Kidney (tissue), 14 donors: ENCODE results near the gene CCDC71L. TPM values are rescaled to one million over a fixed set of nuclear protein-coding genes. Genes with fewer than 3 reads are reported as not detected.

Experiments
- DNase-seq, 5 donors: peaks; one replicate each; pipeline ENCODE4 v3.0.0-alpha.2; 2013 to 2020
- FAIRE-seq: peaks from 2 replicates; lab custom pipeline; 2012; peaks lifted over from hg19 to GRCh38; lab: Jason Lieb, UNC
- H3K27ac ChIP-seq, 2 donors: one replicate each; pipeline ENCODE4 v1.7.0; 2013; ENCODE audit warnings: low read depth in 2 of 2, low read length in 2 of 2, inconsistent platforms in 1 of 2
- H3K27me3 ChIP-seq: one replicate; pipeline ENCODE4 v1.7.1; 2013; ENCODE audit warnings: low read length, inconsistent platforms; ENCODE audit not compliant: control insufficient read depth, insufficient read depth
- H3K36me3 ChIP-seq, 3 donors: one replicate each; pipeline versions ENCODE4 v1.7.0 to v1.7.1; 2013; ENCODE audit warnings: low read length in 3 of 3, control low read depth in 1 of 3, inconsistent platforms in 1 of 3; ENCODE audit not compliant: insufficient read depth in 3 of 3, control insufficient read depth in 2 of 3
- H3K4me1 ChIP-seq, 3 donors: one replicate each; pipeline versions ENCODE4 v1.7.0 to v1.7.1; 2013; ENCODE audit warnings: low read length in 3 of 3, inconsistent platforms in 1 of 3, low read depth in 1 of 3; ENCODE audit not compliant: control insufficient read depth in 2 of 3, insufficient read depth in 2 of 3
- H3K4me3 ChIP-seq, 3 donors: one replicate each; pipeline versions ENCODE4 v1.7.0 to v1.8.1; 2013; ENCODE audit warnings: low read length in 3 of 3, control low read depth in 1 of 3, inconsistent platforms in 1 of 3
- H3K9ac ChIP-seq, 3 donors: one replicate each; pipeline versions ENCODE4 v1.7.0 to v1.7.1; 2013; ENCODE audit warnings: low read length in 3 of 3, control low read depth in 1 of 3, inconsistent platforms in 1 of 3
- H3K9me3 ChIP-seq, 3 donors: one replicate each; pipeline versions ENCODE4 v1.7.0 to v1.7.1; 2013; ENCODE audit warnings: low read length in 3 of 3, control low read depth in 1 of 3, inconsistent platforms in 1 of 3; ENCODE audit not compliant: control insufficient read depth in 2 of 3, insufficient read depth in 1 of 3
- CTCF ChIP-seq: IDR thresholded peaks from 3 replicates; pipeline ENCODE4 v1.5.1; 2012; ENCODE audit warnings: mild to moderate bottlenecking, moderate library complexity, borderline replicate concordance; ENCODE audit not compliant: insufficient read depth; ENCODE audit errors: extremely low read depth
- intact Hi-C: fragments of 100-400 bp; cut with DNase I; formaldehyde crosslinking; loops from one replicate; pipeline ENCODE4 v1.11.1; 2022
- polyA plus RNA-seq: library from polyadenylated mRNA; stranded (reverse); fragments of 350-450 nt; fragmentation: Illumina TruSeq; extraction: RNeasy Lipid Tissue Mini Kit (QIAGEN cat#74804); gene quantifications from one replicate; pipeline ENCODE4 v1.2.3, GENCODE V29; 2014; ENCODE audit warnings: low read depth, low replicate concordance; ENCODE audit not compliant: insufficient read depth
- total RNA-seq: library from RNA; stranded (reverse); fragmentation: NEBNext Ultra II Directional; extraction: Animal tissue kit (Norgen Biotek cat#: 25700); gene quantifications from one replicate; pipeline ENCODE4 v1.2.1, GENCODE V29; 2021
- donor health status: control.
- donor health status: control.
- donor health status: control.
- donor health status: control.
- donor health status: control.
- donor health status: DM: yes; HTN: yes; CAD: no.
- donor health status: Normal renal cell carcinoma (clear cell type).

Gene CCDC71L
- total and polyA plus RNA-seq, 2 donors from 2014 or later = 9.4 to 26.2 TPM

GRCh38 chr7:106634958-106635357, 26.0 kb downstream of the CCDC71L start:
- Histone ChIP-seq H3K9ac (no peak overlapping the region), H3K9me3 (no peaks in the 10 kb centered on the region), H3K27me3 (no peaks in the 10 kb centered on the region), H3K4me1 (no peaks in the 10 kb centered on the region), H3K36me3 (no peaks in the 10 kb centered on the region), H3K4me3 (no peak overlapping the region), H3K27ac (no peak overlapping the region)
- no peak for TF ChIP-seq CTCF
- intact Hi-C loops = no loop called here
- FAIRE-seq = no peak
- no peak for DNase-seq

GRCh38 chr7:106630648-106631047, 30.3 kb downstream of the CCDC71L start:
- FAIRE-seq (no peak), DNase-seq (no peak)
- H3K4me3 ChIP-seq = no peak overlapping the region
- H3K9me3 ChIP-seq = no peaks in the 10 kb centered on the region
- no peaks in the 10 kb centered on the region for H3K36me3 ChIP-seq
- H3K9ac ChIP-seq = no peak overlapping the region
- H3K4me1 ChIP-seq = no peaks in the 10 kb centered on the region
- no peaks in the 10 kb centered on the region for H3K27me3 ChIP-seq
- intact Hi-C loops = no loop called here
- H3K27ac ChIP-seq = no peak overlapping the region
- no peak for TF ChIP-seq CTCF

GRCh38 chr7:106629516-106629915, 31.4 kb downstream of the CCDC71L start:
- FAIRE-seq = no peak
- H3K4me3 ChIP-seq = no peak overlapping the region
- H3K9ac ChIP-seq = no peak overlapping the region
- no peaks in the 10 kb centered on the region for H3K4me1 ChIP-seq
- H3K27me3 ChIP-seq = no peaks in the 10 kb centered on the region
- DNase-seq = no peak
- TF ChIP-seq CTCF = no peak
- intact Hi-C loops = no loop called here
- no peaks in the 10 kb centered on the region for H3K9me3 ChIP-seq
- H3K36me3 ChIP-seq = no peaks in the 10 kb centered on the region
- H3K27ac ChIP-seq = no peak overlapping the region

- Histone ChIP-seq H3K27ac (no peak overlapping the region), H3K4me1 (no peaks in the 10 kb centered on the region), H3K9ac (no peak overlapping the region), H3K4me3 (no peak overlapping the region), H3K27me3 (no peaks in the 10 kb centered on the region), H3K36me3 (no peaks in the 10 kb centered on the region), H3K9me3 (peaks cover 0 to 4% (median 0%) of the 10 kb centered on the region in 3 donors)
- DNase-seq (peak in 2 of 5 donors; percentile 7 to 12), FAIRE-seq (no peak)
- intact Hi-C loops = no loop called here
- no peak for TF ChIP-seq CTCF
Measured at GRCh38 chr7:106626376-106627164, 34.4 kb downstream of the CCDC71L start.
